ENCODE data around the gene ECI2.

Gene ECI2

GRCh38 chr6:4074478-4075235 lies 60.7 kb downstream of the ECI2 start:
- TF ChIP-seq CTCF (IDR thresholded peaks at IDR 0.05; ENCODE audit: low read depth, low read length, missing control alignments) = no peak
- H3K4me3 ChIP-seq (replicated peaks; ENCODE audit: low read depth, low read length) = no peak overlapping the region
- no peak for DNase-seq (ENCODE audit: extremely low read depth, low read depth)

- no peak for TF ChIP-seq CTCF (IDR thresholded peaks at IDR 0.05; ENCODE audit: low read depth, low read length, missing control alignments)
- H3K4me3 ChIP-seq (replicated peaks; ENCODE audit: low read depth, low read length) = no peak overlapping the region
- DNase-seq (ENCODE audit: extremely low read depth, low read depth) = no peak
Observed at GRCh38 chr6:4071330-4071729, 64.0 kb downstream of the ECI2 start.

- H3K4me3 ChIP-seq (replicated peaks; ENCODE audit: low read depth, low read length) = no peak overlapping the region
- TF ChIP-seq CTCF (IDR thresholded peaks at IDR 0.05; ENCODE audit: low read depth, low read length, missing control alignments) = no peak
- no peak for DNase-seq (ENCODE audit: extremely low read depth, low read depth)
Observed at GRCh38 chr6:4069199-4069598, 66.2 kb downstream of the ECI2 start.

GRCh38 chr6:4067673-4068072 lies 67.7 kb downstream of the ECI2 start:
- no peak for DNase-seq (ENCODE audit: extremely low read depth, low read depth)
- H3K4me3 ChIP-seq (replicated peaks; ENCODE audit: low read depth, low read length) = no peak overlapping the region
- TF ChIP-seq CTCF (IDR thresholded peaks at IDR 0.05; ENCODE audit: low read depth, low read length, missing control alignments) = no peak

GRCh38 chr6:4066029-4066755 lies 69.2 kb downstream of the ECI2 start:
- no peak for DNase-seq (ENCODE audit: extremely low read depth, low read depth)
- H3K4me3 ChIP-seq (replicated peaks; ENCODE audit: low read depth, low read length) = no peak overlapping the region
- no peak for TF ChIP-seq CTCF (IDR thresholded peaks at IDR 0.05; ENCODE audit: low read depth, low read length, missing control alignments)
